GM21825 (cell line): ENCODE results near the gene PSMG1.

Experiments used
- ATAC-seq: cut with Tn5 transposase; IDR thresholded peaks from one replicate; pipeline ENCODE4 v1.9.1; 2021; ENCODE audit warnings: mild to moderate bottlenecking, moderate library complexity; ENCODE audit not compliant: unreplicated experiment

The PSMG1 gene

DNA sequence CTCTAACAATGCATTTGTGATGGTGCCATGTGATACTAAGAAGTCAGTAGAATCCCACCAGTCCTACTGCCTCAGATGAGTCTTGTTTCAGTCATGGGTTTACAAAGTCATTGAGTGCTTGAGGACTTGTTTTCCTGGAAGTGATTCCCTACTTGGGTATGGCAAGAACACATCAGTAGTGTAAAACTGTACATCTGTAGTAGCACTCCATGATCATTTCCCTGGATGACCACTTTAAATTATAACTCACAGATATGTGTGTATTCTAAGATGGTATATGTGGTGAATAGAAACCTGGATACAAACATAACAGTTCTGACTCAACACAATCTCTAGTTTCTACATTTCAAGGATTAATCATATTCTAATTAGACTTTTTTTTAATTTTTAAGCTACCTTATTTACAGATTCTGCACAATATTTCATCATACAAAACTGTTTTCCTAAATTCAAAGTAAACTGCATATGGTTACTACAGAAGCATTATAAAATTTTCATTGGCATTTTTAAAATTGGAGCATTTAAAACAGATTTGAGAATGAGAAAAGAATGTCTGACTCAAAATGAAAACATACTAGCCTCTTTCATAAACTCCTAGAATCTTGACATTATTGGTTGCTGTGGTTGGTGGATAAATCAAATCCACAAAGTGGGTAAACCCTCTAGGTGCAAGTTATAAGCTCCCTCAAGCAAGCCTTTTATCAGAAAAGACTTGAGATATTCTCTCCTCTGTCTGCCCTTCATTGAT, 6.8 kb upstream of the PSMG1 start:
- no peak for ATAC-seq

DNA sequence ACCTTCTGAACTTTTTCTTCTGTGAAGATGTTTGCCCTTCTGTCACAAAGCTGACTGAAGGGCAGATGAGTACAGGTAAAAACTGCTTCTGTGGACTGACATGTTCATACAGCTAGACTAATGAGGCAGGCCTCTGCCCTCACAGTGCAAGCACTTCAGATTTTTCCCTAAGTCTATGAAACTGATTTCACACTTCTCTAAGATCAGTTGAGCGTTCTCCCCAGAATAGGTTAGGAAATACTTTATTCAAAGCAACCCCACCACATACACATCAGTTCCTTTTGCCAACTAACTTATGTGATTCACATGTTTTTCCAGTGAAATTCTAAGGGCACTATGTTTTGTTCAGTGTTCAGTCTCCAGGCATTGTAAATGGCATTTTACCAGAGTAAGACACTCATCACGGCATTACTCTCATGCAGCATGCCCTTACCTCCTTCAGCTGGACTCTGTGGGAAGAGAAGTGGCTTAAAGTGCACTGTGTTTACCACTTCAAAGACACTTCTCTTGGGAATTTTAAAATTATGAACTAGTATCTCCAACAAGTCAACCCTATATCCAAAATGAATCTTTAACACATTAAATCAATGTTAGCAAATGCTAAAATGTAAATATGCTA, 5.4 kb upstream of the PSMG1 start:
- ATAC-seq = no peak

DNA sequence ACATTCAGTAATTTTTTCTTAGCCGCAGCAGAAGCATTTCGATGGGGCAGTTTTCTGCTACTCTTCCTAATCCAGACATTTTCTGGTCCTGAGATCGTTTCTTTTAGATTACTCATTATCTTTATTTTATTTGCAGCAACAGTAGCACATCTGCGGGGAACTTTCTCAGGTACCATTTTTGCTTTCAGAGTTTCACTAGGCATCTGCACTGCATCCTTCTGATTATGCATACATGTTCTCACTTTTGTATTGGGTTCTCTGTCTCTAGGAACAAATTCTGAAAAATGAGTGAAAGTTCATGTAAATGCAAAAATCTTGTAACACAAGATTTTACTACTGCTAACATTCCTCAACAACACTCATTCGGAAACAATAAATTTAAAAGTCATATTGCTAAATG, 3.9 kb upstream of the PSMG1 start:
- no peak for ATAC-seq

DNA sequence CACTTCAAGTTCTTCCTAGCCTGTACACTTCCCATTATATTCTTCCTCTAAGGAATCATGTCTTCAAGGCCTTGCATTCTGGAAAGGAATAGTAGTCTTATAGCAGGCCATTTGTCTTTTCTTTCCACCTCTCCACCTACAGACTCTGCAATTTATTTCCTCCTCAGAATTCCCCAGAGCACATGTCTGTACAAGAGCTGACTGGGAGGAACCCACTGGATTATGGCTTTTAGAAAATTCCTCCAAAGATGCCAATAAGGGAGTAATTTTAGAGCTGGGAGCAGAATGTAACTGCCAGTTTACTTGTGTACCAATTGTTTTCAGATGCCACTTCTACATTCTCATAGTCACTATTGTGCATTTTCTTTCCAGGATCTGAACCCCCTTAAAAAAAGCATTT, 3.4 kb upstream of the PSMG1 start:
- ATAC-seq = no peak

DNA sequence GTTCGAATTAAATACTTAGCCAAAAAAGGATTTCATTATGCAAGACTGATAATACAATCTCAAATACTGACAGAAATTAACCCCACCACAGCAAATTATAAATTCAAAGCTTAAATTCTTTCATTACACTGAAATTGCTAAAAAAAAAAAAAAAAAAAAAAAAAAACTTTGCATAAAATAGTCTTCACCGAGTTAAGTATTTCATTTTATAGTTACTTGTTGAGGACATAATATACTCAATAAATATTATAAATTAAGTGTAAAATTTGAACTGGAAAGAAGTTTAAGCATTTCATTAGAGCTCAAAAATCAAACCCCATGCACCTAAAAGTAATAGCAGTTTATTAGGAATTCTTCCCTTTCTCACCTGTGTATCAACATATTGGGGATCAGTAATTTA, 1.9 kb upstream of the PSMG1 start:
- ATAC-seq = no peak

DNA sequence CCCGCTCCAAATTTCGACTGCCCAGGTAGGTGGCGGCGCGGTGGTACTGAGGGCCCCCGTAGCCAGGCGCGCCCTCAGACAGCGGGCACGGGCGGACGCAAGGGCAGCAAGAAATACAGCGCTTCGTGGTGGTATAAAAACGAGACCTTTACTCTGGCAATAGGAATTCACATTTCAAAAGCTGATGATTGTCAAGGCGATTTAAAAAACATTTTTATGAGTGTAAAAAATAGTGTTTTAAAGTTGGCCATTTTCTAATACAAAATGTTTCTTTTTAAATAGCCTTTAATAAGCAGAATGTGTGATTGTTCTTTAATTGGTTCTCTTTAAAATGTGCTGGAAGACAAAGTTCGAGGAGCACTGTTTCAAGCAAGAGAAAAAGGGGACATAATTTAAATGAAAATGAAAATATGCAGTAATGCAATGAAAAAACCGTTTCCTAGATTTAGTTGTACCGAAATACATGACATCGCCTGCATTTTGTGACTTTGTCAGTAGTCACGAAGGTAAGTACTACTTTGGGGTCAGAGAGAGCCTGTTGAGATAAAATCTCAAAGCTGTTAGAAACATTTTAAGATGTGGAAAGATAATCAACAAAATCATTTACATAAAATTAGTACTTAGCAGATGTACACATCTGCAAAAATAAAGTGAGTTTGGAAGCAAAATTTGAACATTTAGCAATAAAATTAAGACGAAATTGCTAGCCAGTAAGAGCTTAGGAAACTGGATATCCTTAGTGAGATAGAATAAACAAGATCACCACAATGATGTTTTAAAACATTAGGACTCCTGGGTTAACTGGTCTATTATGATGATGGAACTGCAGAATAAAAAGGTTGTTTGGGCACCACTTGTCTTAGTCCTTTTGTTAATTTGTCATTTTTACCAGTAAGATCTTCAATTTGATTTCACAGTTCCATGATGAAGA, 1.1 kb upstream of the PSMG1 start:
- ATAC-seq = no peak

DNA sequence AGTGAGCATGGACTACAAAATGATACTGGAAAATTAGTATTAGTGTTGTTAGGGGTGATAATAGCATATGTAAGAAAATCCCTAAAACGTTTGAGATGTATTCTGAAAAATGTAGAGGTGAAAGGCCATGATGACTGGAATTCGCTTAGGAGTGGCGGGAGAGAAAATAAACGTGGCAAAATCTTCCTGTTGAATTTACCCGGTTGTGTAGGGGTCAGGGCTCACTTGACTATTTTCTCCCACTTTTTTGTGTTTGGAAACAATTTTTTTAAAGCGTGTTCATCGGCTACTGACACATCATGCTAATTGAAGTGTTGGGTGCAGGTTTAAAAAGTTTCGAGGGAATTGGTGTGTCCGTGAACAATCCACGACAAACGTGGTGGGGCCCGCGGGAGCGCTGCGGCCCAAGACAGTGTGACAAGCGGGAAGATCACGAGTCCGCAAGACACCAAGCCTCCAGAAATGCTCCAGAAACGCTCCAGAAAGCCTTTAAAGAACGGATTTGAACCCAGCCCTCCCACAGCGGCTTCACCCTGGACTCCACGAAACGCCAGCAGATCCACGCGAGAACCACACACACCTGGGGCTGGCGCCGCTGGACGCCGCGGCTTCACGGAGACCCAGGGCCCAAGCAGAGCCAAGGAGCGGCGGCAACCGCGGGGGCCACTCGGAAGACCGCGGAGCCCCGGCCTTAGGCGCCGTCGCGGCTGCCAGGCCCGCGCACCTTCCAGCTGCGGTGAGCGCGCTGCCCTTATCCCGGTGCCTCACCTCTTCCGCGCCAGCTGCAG, 573 bp downstream of the PSMG1 start:
- ATAC-seq = peak; percentile 31

DNA sequence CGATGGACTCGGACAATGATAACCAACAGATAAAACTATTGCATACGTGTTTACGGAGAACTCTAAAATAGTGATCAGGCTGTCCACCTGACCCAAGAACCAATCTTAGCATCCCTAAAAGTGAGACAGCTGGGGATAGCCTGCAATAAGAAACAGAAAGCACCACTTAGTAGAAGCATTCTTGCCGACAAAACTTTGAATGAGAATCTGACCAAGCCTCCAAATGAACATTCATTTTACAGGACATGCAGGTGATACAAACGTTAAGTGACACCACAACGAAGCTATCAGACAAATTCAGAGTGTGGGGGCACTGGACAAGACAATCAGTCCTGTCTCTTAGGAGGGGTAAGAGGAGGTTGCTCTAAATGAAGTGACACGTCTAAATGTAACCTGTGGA, 1.2 kb downstream of the PSMG1 start:
- ATAC-seq = no peak

DNA sequence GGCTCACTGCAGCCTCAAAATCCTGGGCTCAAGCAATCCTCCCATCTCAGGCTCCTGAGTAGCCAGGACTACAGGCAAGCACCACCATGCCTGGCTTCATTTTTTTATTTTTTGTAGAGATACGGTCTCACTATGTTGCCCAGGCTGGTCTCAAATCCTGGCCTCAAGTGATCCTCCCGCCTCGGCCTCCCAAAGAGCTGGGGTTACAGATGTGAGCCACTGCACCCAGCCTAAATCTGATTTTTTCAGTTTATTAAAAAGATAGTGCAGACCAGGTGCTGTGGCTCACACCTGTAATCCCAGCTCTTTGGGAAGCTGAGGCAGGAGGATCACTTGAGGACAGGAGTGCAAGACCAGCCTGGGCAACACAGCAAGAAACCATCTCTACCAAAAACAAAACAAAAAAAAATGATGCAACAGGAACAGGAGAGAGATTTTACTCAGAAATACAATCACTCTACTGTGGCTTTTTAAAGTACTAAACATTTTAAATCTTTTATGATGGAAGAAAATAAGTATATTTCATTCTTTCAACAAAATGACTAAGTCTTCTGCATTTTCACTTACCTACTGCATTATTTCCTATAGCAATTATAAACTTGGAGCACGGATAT, 1.9 kb downstream of the PSMG1 start:
- ATAC-seq = no peak

DNA sequence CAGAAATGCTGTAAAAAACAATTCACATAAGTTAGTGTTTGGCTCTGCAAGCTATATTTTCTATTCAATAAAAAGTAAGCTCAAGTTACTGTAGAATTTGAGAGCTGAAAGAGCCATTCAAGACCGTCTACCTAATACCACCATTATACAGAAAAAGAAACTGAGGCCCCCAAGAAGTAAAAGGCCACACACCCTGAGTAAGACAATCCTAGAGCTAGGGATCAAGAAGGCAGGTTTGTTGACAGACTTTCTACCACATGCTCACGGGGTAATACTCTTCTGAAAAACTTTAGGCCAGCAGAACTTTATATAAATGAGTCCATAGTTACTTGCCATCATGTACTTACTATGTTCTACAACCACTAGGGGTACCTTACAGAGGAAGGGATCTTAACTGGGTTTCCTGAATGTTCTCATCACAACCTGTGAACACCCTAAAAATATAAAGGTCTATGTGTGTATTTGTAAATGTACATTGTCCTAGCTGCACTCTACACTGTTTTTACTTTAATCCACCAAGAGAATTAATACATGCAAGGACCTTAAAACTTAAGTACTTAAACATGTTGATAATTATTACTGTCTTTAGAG, 2.7 kb downstream of the PSMG1 start:
- no peak for ATAC-seq

DNA sequence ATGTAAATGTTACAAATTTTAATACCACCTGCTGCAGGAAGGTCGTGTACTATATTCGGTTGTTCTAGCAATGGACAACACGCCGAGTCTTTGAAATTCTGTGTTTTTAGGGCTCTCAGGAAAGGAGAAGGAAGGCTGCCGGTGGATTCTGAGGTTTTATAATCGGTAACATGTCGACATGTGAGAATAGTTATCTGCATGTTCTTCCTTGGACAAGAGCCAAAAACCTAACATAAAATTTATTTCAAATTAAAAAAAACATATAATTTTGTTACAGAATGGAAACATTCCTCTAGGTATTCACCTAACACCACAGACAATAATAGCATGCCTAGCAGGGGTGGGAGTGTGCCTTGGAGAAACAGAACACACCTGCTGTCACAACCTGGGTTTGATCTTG, 4.8 kb downstream of the PSMG1 start:
- ATAC-seq = no peak

DNA sequence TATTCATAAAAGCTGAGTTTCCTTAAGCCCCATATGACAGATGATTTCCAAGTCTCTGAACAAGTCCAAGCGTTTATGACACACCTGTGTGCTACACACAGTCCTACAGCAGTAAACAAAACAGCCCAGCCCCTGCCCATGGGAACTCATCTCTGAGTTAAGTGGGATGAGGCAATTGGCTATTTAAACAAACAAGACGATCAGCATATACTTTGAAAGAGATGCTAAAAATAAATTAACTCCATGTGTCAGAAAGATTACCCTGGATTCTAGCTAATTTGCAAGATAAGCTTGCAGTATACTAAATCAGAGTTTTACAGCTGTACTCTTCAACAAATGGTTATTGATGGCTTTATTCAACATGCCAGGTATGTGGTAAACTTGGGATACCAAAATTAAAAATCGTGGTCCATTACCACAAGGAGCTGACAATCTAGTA, 7.0 kb downstream of the PSMG1 start:
- no peak for ATAC-seq

DNA sequence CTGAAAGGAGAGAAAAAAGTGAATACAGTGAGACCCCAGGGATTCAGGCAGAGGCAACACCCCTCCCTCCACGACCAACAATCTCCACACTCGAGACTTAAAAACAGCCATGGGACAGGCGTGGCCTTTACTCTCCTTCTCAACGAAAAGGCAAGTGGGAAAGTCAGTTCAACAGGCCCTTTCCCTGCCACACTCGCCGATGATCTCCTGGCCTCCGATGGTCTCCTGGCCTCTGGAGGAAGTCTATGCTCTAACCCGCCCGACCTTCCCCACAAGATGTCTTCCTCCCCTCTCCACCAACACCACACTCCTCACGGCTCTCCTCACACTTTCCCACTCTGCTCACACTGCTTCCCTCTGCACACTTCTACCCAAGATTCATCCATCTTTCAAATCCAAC, 7.6 kb downstream of the PSMG1 start:
- ATAC-seq = no peak

DNA sequence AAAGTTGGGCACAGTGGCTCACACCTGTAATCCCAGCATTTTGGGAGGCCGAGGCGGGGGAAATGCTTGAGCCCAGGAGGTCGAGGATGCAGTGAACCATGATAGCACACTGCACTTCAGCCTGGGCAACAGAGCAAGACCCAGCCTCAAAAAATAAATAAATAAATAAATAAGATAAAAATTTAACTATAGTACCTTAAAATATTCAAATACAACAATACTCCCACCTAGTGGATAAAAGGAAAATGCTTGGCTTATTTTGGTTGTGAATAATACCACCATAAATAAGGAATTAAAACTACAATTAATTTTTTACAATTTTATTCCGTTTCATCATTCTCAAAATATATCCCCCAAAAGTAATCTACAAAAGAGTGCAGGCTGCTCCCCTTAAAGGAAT, 8.1 kb downstream of the PSMG1 start:
- ATAC-seq = no peak

DNA sequence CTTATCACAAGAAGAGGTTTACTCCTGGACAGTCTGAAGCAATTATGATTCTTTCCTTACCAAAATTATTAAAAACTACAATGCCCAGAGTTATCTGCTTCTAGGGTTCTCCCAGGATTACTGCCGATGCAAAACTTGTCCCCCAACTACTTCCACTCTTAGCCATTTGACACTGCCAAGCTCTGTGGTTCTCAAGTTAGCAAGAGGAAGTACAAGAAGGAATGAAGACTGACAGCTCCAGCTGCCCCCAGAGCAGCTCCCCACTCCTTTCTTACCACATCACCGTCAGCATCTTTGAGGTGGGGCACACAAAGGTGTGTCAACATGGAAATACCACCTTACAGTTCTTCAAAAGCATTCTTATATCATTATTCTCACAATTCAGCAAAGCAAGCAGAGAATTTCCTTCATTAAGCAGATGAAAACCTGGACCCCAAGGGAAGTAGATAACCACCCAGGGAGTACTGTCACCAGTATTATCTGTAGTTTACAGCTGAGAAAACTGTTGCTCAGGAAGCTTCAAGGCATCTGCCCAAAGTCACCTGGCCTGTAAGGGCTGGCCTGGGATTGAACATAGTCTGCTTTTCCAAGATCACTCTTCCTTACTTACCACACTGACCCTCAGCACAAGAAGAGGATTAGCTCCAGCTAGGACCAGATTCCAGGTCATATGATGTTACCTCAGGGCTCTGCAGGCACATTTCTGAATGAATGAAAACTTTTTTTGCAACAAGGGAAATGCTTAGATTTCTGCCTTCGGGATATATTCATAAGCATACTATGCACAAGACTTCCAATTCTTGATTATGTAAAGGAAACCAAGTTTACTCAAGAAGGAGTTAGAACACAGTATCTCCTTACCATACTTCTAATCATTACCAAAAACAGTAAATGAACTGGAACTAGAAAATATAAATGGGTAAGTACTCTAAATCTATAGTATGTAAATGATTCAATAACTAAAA, 9.3 kb downstream of the PSMG1 start:
- no peak for ATAC-seq

DNA sequence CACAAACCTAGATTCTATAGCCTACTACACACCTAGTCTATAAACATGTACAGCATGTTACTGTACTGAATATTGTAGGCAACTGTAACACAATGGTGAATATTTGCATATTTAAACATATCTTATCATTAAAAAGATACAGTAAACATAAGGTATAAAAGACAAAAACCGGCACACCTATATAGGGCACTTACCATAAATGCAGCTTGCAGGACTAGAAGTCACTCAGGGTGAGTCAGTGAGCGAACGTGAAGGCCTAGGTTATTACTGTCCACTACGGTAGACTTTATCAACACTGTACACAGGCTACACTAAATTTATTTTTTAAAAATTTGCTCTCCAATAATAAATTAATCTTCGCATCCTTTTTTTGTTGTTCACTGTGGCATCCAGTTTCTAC, 13.3 kb downstream of the PSMG1 start:
- no peak for ATAC-seq

DNA sequence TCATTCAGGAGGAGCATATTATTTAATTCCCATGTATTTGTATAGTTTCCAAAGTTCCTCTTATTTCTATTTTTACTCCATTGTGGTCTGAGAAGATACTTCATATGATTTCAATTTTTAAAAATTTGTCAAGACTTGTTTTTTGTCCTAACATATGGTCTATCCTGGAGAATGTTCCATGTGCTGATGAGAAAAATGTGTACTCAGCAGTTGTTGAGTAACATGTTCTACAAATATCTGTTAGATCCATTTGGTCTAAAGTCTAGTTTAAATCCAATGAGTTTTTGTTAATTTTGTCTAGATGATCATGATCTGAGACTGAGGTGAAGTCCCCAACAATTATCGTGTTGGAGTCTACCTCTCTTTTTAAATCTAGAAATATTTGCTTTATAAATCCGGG, 14.5 kb downstream of the PSMG1 start:
- ATAC-seq = no peak

DNA sequence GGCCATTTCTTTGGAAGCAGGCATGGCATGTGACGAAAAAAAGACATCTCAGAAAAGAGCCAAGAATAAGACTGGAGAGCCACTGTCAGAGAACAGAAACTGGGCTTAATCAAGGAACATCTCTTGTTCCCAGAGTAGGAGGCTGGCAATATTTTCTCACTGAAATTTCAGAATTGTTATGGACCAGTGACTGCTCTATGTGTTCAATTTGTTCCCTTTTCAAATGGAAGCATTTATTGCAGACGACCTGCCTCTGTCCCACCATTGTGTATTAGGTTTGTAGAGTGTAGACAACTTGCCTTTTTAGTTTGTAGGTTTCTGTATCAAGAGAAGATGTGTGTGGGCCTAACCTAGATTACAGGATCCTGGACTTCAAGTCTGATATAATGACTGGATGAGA, 18.7 kb downstream of the PSMG1 start:
- no peak for ATAC-seq

DNA sequence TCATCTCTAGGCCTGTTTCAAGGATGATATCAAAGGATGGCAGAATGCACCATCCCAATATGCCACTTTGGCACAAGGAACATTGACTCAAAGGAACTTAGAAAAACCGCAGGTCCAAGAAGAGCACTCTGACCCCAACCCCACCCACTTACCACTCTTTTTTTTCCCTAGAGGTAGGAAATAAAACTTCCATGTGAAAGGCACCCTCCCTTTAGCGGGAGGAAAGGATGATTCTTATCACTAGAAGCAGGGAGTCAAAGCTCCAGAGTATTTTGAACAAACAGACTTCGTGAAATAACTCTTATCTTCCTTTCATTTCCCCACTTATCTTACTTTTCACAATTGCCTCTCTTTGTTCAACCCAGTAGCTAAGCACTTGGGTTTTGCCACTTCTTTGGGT, 22.2 kb downstream of the PSMG1 start:
- ATAC-seq = no peak
